Hepatocyte (in vitro differentiated cells): ENCODE data around the gene PRR36.

Experiments
- CTCF ChIP-seq: fragments of 200-600 bp; sonication (generic); IDR thresholded peaks from 2 replicates; pipeline ENCODE4 v1.5.1; 2016; ENCODE audit warnings: antibody characterized with exemption, mild to moderate bottlenecking; ENCODE audit not compliant: poor library complexity
- EZH2 ChIP-seq: fragments of 200-600 bp; sonication (generic); IDR thresholded peaks from 2 replicates; pipeline ENCODE4 v1.6.1; 2016; ENCODE audit warnings: antibody characterized with exemption, mild to moderate bottlenecking, borderline replicate concordance
- EZH2phosphoT487 ChIP-seq: fragments of 200-600 bp; sonication (generic); IDR thresholded peaks from one replicate; pipeline ENCODE4 v1.6.1; 2018; ENCODE audit warnings: antibody characterized with exemption, mild to moderate bottlenecking, low read depth, moderate library complexity; ENCODE audit not compliant: unreplicated experiment, severe bottlenecking

DNA sequence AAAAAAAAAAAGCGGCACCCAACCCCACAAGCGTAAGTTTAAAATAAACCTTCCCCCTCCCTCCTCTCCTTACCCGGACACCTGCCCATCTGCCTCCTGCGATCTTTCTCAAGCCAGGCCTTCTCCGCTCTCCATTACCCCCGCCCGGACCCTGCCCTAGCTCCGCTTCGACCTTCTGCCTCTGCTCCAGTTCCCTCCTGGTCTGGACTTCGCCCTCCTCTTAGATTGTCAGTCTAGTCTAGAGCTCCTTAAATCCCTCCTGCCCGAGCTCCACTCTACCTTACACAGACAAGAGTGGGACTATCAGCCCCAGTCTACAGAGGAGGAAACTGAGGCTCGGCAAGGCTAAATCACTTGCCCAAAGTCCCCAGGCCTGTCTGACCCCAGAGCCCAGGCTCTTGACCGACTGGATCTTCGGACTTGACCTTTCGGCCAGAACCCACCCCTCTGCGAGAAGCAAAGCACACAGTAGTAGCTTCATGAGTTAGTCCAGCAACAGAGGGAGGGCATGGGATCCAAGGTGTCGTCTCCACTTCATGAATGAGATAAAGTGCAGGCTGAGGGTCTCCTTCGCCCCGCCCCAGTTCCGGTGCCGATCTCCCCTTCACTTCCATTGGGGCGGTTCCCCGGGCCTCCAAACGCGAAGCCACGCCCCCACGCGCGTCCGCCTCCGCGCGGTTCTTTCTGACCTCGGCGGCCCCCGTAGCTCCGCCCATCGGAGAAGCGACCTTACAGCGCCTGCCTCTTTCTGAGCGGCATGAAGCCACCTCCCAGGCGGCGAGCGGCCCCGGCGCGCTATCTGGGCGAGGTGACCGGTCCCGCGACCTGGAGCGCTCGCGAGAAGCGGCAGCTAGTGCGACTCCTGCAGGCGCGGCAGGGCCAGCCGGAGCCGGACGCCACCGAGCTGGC lies 45.7 kb upstream of the PRR36 start, which contains the start of gene SNAPC2:
- TF ChIP-seq CTCF (no peak), EZH2 (no peak), EZH2phosphoT487 (no peak)
